Kasumi-1 (cell line): ENCODE measurements around the gene PDE4B.
"Not testable (repeated sequence)": the region's sequence is repeated elsewhere in the genome, so short reads cannot be mapped to it uniquely, and the experiment has no call there.

Experiments
- DNase-seq, 2 experiments: peaks; one replicate each; lab custom pipeline; 2025; lab: John Stamatoyannopoulos, UW

The PDE4B gene

DNA sequence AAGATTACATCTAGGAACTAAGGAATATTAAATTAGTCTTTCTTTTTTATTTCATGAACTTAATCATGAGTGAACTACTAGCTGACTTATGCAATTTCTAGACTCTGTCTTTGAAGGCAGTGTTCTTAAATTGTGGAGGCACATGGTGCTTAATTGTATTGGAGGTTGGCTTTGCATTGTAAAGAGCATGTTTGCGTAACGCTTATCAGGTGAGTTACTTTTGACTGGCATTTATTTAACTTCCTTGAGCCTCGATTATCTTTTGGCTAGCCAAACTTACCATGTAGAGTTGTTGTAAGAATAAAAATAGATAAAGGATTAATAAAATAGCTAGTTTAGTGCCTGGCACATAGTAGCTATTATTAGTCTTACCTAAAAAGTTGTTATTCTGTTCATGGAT lies 262.4 kb downstream of the PDE4B start:
- DNase-seq, result no peak

DNA sequence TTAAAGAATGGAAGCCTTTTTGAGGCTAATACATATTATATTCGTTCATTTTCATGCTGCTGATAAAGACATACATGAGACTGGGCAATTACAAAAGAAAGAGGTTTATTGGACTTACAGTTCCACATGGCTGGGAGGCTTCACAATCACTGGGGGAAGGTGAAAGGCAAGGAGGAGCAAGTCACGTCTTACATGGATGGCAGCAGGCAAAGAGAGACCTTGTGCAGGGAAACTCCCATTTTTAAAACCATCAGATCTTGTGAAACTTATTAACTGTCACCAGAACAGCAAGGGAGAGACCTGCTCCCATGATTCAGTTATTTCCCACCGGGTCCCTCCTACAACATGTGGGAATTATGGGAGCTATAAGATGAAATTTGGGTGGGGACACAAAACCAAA lies 264.8 kb downstream of the PDE4B start:
- DNase-seq, result not testable (repeated sequence)

DNA sequence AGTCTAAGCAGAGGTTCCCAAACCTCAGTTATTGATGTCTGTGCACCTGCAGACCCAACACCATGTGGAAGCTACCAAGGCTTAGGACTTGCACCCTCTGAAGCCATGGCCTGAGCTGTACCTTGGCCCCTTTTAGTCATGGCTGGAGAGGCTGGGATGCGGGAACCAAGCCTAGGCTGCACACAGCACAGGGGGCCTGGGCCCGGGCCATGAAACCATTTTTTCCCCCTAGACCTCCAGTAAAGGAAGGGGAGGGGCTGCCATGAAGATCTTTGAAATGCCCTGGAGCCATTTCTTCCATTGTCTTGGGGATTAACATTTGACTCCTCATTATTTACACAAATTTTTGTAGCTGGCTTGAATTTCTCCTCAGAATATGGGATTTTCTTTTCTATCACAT lies 265.9 kb downstream of the PDE4B start:
- no peak for DNase-seq

DNA sequence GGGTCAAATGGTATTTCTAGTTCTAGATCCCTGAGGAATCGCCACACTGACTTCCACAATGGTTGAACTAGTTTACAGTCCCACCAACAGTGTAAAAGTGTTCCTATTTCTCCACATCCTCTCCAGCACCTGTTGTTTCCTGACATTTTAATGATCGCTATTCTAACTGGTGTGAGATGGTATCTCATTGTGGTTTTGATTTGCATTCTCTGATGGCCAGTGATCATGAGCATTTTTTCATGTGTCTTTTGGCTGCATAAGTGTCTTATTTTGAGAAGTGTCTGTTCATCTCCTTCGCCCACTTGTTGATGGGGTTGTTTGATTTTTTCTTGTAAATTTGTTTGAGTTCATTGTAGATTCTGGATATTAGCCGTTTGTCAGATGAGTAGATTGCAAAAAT lies 274.5 kb downstream of the PDE4B start:
- not testable (repeated sequence) for DNase-seq

DNA sequence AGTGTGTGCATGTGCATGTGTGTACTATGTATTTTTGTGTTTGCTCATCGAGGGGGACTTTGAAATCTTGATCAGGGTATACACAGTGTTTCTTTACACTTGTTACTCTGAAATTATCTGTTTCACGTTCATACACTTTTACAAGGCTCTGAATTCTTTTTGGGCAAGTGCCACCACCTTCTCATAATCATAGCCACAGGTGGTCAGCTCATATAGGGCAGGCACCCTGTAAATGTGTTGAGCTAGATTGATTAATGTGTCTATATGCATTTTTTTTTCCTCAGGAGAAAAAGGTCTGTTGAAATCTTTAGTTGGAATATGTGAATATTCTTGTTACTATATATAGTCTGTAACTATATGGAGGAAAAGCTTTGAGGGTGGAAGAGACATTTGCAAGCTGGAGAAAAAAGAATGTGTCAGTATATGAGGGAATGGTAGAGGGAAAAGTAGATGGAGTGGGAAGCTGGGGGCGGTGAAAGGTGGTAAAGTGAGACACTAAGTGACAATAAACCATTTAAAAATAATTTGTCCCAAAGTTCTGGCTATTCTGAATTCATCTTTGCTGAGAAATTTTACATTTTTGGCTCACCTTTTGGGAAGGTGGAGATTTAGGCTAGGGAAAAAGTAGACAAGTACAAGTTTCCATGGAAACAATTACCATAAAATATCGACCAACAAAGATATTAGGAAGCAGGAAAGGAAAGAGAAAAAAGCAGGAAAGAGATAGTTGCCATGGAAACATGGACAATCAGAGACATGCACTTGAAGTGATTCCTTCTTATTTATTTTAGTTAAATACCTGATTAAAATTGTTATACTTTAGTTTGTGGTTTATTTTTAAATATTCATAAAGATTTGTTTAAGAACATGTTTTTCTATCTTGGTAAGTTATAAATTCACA lies 277.5 kb downstream of the PDE4B start:
- DNase-seq, result no peak

DNA sequence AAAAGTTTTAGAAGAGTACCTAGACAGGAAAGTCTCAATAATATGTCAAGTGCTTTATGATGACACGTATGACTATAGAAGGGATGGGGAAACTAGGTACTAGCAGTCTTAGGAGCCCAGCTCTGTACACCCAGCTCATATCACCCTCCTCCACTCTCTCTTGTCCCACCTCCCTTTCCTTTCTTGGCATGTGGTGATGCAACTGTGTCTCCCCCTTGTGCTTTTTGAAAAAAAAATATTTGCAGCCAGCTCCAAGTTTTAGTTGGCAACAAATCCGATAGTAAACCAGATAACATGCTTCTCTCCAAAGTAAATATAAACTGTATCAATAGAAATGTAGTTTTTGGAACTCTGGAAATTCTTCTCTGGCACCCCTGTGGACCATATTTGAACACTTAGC lies 280.7 kb downstream of the PDE4B start:
- DNase-seq, result no peak

DNA sequence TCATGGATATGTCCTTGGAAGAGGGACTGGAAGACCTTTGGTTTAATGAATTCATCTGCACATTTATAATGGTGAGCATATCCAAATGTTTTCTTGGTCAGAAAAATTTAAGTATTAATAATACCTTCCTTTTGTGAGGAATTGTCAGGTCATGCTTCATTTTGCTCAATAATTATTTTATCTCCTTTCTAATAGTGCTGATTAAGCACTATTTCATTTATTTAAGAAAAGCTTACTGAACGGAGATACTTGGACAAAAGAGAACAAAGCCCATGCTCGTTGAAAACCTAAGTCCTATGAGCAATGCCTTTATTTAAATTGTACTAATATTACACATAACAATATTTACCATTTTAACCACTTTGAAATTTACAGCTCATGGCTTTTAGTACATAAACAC lies 281.5 kb downstream of the PDE4B start:
- no peak for DNase-seq

DNA sequence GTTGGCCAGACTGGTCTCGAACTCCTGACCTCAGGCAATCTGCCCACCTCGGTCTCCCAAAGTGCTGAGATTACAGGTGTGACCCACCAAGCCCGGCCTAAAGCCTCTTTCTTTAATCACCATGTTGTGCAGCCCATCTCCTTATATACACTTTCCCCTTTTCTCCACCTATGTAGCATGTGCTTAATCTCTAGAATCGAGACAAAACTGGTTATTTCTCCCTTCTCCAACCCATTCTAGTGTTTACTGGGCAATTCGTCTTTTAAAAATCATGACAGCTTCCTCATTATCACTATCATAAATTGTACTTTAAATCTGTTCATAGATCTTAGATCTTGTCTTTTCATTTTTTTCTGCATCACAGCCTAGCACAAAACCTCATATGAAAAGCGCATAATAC lies 285.7 kb downstream of the PDE4B start:
- DNase-seq, result no peak

DNA sequence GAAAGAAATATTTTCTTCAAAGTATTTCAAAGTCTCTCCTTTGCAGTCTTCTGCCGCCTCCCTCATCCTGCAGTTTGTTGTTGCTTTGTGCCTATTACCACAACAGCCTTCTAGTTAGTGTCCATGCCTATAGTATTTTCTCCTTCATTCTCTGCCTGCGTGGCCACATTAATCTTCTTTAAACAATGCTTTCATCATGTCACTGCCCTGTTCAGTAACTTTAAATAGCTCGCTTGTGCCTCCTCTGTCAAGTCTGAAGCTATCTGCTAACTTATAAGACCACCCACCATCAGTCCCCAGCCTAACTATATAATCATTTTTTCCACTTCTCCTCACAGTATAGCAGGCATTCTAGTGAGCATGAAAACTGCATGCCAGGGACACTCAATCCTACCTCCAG lies 290.3 kb downstream of the PDE4B start:
- no peak for DNase-seq

DNA sequence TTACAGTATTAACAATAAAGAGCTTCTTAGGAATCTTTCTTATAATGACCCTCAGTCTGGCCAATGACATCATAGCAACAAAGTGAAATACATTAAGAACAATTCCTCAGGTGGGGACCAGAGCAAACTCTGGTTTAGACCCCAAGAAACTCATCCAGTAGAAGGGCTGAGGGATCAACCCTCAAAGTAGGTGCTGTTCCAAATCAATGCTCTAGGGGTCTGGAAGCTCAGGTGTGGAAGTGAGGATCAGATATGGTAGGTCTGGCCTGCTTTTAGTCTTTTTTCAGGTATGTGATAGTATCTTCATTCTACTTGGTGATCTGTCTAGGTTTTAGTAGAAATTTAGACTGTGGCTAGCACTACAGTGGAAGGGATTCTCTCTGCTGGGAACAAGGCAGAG lies 291.7 kb downstream of the PDE4B start:
- no peak for DNase-seq

DNA sequence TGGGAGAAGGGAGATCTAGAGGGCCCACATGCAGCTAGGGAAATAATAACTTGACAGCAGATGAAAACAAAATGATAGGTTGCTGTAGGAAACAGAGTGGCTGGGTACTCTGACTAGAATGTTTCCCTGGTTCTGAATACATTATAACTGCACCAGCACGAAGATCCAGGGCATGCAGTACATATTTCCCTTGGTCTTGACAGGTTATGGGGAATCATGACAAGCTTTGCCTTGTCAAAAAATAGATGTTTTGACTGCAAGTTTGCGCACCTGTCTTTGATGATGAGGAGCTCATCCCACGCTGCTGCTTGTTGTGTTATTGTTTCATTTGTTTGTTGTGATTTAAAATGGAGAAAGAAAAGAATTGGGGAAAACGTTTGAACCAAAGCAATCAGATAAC lies 292.9 kb downstream of the PDE4B start:
- no peak for DNase-seq

DNA sequence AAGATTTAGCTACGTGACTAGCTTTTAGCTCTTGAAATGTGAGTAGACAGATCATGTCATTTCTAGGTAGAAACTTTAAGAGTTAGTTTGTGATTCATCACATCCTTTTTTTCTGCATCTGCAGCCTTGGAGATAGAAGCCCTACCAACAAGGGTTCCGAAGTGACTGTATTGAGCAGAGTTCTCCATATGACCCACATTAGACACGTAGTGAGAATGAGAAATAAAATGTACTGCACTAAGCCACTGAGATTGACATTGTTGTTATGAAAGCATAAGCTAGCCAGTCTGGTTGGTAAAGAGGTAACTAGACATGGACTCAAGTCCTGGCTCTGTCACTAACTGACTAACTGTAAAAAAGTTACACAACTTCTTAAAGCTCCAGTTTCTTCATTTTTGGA lies 296.1 kb downstream of the PDE4B start:
- no peak for DNase-seq

DNA sequence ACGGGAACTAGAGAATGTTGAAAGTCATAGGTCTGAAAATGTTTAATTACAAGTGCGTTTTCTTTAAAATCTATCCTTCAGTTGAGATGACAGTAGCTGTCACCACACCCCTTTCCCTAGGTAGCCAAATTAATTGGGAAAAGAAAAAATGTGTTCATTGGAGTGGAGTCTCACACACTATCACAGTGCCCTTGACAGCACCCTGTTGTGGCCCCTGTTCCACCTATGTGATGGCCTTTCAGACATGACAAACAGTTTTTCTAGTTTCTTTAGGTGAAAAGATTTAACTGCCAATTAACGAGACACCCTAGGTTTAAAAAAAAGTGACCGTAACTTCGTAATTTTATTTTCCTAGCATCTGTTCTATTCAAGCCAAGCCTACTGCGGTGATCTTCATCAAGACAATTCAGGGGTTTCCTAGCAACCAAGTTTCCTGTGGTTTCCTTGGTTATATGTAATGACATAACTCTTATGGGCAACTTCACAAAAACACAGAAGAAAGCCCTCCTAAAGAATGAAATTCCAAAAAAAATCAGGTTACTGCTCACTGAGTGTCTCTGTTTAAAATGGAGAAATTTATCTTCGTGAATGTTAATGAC lies 298.3 kb downstream of the PDE4B start:
- DNase-seq, result peak; percentile 17 to 28

DNA sequence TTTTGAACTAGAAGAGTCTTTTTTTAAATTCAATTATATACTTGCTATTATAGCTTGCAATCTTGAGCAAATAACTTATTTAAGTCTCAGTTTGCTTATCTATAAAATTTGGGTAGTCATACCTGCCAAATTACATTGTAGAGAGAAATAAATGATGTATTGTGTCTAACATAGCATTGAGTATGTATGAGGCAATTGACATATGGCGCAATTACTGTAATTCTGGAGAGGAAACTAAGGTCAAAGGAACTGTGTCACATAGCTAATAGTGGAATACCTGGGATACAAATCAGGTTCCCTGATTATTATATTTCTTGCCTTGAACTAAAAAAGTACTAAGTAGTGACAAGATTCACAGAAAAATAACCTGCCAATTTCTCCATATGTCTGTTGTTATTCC lies 302.5 kb downstream of the PDE4B start:
- no peak for DNase-seq

DNA sequence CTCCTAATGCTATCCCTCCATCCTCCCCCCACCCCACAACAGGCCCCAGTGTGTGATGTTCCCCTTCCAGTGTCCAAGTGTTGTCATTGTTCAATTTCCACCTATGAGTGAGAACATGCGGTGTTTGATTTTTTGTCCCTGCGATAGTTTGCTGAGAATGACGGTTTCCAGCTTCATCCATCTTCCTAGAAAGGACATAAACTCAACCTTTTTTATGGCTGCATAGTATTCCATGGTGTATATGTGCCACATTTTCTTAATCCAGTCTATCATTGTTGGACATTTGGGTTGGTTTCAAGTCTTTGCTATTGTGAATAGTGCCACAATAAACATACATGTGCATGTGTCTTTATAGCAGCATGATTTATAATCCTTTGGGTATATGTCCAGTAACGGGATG lies 308.3 kb downstream of the PDE4B start:
- not testable (repeated sequence) for DNase-seq

DNA sequence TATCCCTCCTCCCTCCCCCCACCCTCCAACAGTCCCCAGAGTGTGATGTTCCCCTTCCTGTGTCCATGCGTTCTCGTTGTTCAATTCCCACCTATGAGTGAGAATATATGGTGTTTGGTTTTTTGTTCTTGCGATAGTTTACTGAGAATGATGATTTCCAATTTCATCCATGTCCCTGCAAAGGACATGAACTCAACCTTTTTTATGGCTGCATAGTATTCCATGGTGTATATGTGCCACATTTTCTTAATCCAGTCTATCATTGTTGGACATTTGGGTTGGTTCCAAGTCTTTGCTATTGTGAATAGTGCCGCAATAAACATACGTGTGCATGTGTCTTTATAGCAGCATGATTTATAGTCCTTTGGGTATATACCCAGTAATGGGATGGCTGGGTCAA lies 311.4 kb downstream of the PDE4B start:
- not testable (repeated sequence) for DNase-seq

DNA sequence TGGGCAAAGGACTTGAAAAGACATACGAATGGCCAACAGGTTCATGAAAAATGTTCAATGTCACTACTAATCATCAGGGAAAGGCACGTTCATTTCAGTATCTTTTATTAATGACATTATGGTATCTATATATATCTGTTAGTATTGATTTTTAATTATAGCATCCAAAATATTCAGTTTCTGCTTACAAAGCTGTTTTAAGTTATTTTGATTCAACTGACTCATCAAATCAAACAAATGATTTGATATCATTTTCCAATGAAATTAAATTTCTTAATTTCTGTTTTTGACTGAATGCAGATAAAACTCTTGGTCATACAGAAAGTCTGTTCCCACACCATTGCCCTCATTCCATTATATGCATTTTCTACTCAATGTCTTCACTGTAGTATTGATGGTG lies 315.9 kb downstream of the PDE4B start:
- no peak for DNase-seq

DNA sequence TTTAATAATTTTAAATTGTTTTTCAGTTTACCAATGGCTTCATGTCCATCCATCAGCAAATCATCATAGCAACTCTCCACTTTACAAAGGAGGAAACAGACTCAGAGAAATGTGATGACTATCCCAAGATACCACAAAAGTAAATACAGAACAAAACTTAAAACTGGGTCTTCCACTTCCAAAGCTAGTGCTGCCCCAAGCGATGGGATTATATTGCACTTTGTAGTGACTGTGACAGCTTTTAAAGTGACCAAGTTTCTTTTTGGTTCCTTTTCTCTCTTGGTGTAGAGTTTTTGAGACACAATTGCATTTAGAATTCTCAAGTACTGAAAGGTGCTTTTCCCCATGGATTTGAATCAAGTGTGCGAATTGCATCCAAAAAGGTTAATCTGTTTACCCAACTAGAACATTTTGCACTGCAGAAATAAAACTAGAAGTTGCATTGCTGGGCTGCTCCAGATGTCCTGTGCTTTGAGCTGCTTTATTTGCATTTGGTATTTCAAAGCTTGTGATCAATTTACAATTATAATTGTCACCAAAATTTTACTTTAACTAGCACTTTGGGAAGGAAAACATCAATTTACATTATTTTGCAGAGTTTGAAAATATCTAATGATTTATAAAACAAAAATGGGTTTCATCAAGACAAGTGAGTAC lies 320.2 kb downstream of the PDE4B start:
- DNase-seq, result no peak

DNA sequence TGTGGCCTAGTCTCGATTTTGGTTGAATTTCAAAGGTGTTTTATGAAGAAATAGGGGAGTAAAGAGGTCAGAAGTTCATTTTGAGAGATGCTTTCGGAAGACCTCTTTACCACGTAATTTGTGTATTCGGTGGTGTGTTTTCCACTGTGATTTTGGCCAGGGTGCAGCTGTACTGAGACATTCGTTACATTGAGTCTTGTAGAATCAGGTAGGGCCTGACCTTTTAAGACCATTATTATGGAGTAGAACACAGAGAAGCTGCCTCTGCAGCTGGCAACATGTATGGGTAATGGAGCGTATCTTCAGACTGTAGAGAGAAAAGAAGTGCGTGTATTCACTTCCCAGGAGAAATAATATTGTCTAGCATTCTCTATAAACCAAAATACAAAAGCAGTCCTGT lies 326.5 kb downstream of the PDE4B start:
- DNase-seq, result no peak

DNA sequence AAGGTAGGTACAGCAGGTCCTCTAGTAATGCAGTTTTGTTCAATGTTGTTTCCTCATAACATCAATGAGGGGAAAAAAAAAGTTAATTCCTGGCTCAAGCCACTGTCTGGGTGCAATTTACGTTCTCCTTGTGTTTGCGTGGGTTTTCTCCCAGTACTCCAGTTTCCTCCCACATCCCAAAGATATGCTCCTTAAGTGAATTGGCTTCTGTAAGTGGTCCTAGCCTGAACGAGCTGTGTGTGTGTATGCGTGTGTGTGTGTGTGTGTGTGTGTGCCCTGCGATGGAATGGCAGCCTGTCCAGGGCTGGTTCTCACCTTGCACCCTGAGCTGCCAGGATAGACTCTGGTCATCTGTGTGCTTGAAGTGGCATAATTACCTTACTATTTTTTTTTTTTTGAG lies 332.0 kb downstream of the PDE4B start:
- DNase-seq, result no peak

DNA sequence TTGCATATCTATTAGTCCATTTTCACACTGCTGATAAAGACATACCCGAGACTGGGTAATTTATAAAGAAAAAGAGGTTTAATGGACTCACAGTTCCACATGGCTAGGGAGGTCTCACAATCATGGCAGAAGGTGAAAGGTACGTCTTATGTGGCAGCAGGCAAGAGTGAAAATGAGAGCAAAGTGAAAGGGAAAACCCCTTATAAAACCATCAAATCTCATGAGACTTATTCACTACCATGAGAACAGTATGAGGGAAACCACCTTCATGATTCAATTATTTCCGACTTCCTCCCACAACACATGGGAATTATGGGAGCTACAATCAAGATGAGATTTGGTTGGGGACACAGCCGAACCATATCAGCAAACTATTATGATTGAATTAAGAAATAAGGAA lies 335.9 kb downstream of the PDE4B start:
- DNase-seq, result not testable (repeated sequence)

DNA sequence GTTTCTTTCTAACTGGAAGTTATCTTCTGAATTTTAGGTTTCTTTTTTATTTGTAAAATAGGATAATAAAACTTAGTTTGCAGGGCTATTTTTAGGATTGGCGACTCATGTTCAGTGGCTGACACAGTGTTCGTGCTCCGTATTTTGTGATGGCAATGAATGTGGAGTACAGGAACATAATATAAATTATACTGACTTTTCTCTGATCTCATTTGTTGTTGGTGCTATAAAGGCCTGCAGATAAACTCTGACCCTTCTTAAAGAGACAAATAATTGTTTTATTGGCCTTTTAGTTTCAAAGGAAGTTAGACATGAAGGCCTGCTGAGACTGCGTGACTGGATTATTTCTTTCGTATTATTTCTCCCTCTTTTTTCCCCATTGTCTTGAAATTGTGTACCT lies 339.6 kb downstream of the PDE4B start:
- DNase-seq, result no peak

DNA sequence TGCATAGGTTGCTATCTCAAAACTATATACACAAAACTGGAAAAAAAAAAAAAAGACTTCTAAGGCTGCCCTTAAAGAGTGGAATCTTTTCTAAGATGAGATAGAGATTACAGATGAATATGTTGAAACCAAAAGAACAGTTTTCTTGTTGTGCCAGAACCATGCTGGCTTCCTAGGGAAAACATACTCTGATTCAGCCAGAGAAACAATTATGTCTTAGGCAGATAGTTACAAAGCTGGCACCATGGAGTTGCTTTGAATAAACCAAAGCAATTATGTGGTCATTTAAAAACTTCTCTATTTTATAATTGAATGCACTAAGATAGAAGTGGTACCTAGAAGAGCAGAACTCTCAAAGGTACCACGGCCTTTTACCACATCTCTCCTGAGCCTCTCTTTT lies 341.3 kb downstream of the PDE4B start:
- no peak for DNase-seq
